Activated CD4-positive, alpha-beta memory T cell treated with anti-CD3 and anti-CD28 coated beads, Interleukin-2, amount 10 ng/mL, durations not matched to agents 7 days and 5 days (primary cell): Measurements from ENCODE around the gene LRRC72. TPM values are rescaled to one million over a fixed set of nuclear protein-coding genes. Genes with fewer than 3 reads are reported as not detected.
"Not testable (repeated sequence)": the region's sequence is repeated elsewhere in the genome, so short reads cannot be mapped to it uniquely, and the experiment has no call there.

ENCODE experiments used
- CTCF ChIA-PET: fragments of 350-600 bp; sonication (Branson Sonifier 250); formaldehyde crosslinking; loops from one replicate; lab custom pipeline; 2021; ENCODE audit warnings: antibody characterized with exemption, inconsistent platforms; lab: Charles Lee
- POLR2A ChIA-PET: fragments of 350-600 bp; sonication (Branson Sonifier 250); formaldehyde crosslinking; loops from one replicate; lab custom pipeline; 2021; ENCODE audit warnings: antibody characterized with exemption; lab: Charles Lee
- DNase-seq: peaks from one replicate; pipeline ENCODE4 v3.0.0-alpha.2; 2020
- H3K27ac Mint-ChIP-seq: one replicate; pipeline ENCODE4 v1.8.0; 2021; ENCODE audit warnings: mild to moderate bottlenecking, mixed read lengths
- H3K27me3 Mint-ChIP-seq: one replicate; pipeline ENCODE4 v1.8.0; 2021; ENCODE audit warnings: mixed read lengths
- H3K36me3 Mint-ChIP-seq: one replicate; pipeline ENCODE4 v1.8.0; 2021; ENCODE audit warnings: low read depth, mixed read lengths
- H3K4me1 Mint-ChIP-seq: one replicate; pipeline ENCODE4 v1.8.0; 2021; ENCODE audit warnings: mixed read lengths
- H3K4me3 Mint-ChIP-seq: one replicate; pipeline ENCODE4 v1.8.0; 2021; ENCODE audit warnings: mild to moderate bottlenecking, mixed read lengths
- H3K9me3 Mint-ChIP-seq: one replicate; pipeline ENCODE4 v1.8.0; 2021; ENCODE audit warnings: mixed read lengths
- total RNA-seq, 2 experiments: library from RNA; stranded (reverse); gene quantifications; one replicate each; pipeline ENCODE4 v1.2.3, GENCODE V29; 2021

The LRRC72 gene
- total RNA-seq, 2 experiments from 2014 or later = not detected

DNA sequence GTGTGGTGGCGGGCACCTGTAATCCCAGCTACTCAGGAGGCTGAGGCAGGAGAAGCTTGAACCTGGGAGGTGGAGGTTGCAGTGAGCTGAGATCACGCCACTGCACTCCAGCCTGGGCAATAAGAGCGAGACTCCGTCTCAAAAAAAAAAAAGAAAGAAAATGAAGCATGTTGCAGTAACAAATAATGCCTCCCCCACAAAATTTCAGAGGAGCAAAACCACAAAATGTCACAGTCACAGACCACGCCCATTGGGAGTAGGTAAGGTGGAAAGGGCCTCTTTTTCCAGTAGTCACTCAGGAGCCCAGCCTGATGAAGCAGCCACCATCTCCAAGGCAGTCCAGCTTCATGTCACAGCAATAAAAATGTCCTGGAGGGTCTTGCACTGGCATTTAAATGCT, 20.2 kb upstream of the LRRC72 start:
- POLR2A ChIA-PET, H3K27me3 Mint-ChIP-seq, H3K27ac Mint-ChIP-seq, H3K9me3 Mint-ChIP-seq, H3K36me3 Mint-ChIP-seq, DNase-seq, H3K4me1 Mint-ChIP-seq, H3K4me3 Mint-ChIP-seq: not testable (repeated sequence)
- CTCF ChIA-PET = interaction anchor here (1.9 kb wide), 1 partner anchor 58 kb away, joined by 8 read pairs; no protein-coding TSS in a partner anchor

DNA sequence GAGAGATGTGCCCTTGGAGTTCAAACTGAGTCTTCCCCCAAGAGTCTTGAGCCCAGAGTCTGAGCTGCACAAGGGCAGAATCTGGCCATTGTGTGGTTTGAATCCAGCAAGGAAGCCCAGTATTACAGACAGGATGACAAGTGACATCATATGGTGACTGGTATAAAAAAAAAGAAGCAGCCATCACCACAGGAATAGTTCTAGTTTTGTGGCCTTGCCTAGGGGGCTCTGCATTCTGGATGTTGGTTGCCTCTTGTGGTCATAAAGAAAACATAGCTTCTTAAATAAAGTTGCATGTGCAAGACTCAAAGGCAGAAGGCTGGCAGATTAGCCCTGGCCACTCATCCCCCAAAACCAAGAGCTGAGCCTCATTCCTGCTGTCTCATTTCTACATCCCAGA, 16.8 kb upstream of the LRRC72 start:
- ChIA-PET CTCF (no interaction called here), POLR2A (no interaction called here)
- H3K4me3 Mint-ChIP-seq = no peak overlapping the region
- DNase-seq = no peak
- no peaks in the 10 kb centered on the region for H3K27me3 Mint-ChIP-seq
- no peaks in the 10 kb centered on the region for H3K36me3 Mint-ChIP-seq
- no peak overlapping the region for H3K27ac Mint-ChIP-seq
- no peaks in the 10 kb centered on the region for H3K4me1 Mint-ChIP-seq
- H3K9me3 Mint-ChIP-seq = no peaks in the 10 kb centered on the region

- no peaks in the 10 kb centered on the region for H3K27me3 Mint-ChIP-seq
- ChIA-PET CTCF (no interaction called here), POLR2A (no interaction called here)
- H3K27ac Mint-ChIP-seq = no peak overlapping the region
- H3K9me3 Mint-ChIP-seq = no peaks in the 10 kb centered on the region
- no peak for DNase-seq
- no peaks in the 10 kb centered on the region for H3K36me3 Mint-ChIP-seq
- no peak overlapping the region for H3K4me3 Mint-ChIP-seq
- H3K4me1 Mint-ChIP-seq = no peaks in the 10 kb centered on the region
Measured at GRCh38 chr7:16511314-16511713, 15.3 kb upstream of the LRRC72 start.

DNA sequence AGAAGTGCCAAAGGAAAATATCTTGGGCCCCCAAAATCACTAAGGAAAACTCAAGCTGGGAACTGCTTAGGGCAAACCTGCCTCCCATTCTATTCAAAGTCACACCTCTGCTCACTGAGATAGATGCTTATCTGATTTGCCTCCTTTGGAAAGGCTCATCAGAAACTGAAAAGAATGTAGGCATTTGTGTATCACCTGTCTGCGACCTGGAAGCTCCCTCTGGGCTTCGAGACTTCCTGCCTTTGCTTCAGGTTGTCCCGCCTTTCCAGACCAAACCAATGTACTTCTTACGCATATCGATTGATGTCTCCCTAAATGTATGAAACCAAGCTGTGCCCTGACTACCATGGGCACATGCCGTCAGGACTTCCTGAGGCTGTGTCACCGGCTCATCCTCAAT, 14.5 kb upstream of the LRRC72 start:
- no peaks in the 10 kb centered on the region for H3K36me3 Mint-ChIP-seq
- no peak overlapping the region for H3K4me3 Mint-ChIP-seq
- H3K27me3 Mint-ChIP-seq = no peaks in the 10 kb centered on the region
- CTCF ChIA-PET = no interaction called here
- no peaks in the 10 kb centered on the region for H3K9me3 Mint-ChIP-seq
- no peak for DNase-seq
- no peak overlapping the region for H3K27ac Mint-ChIP-seq
- POLR2A ChIA-PET = no interaction called here
- H3K4me1 Mint-ChIP-seq = no peaks in the 10 kb centered on the region

GRCh38 chr7:16514271-16514670, 12.4 kb upstream of the LRRC72 start:
- POLR2A ChIA-PET = no interaction called here
- CTCF ChIA-PET = no interaction called here
- no peak for DNase-seq
- H3K27ac Mint-ChIP-seq = no peak overlapping the region
- no peaks in the 10 kb centered on the region for H3K4me1 Mint-ChIP-seq
- no peak overlapping the region for H3K4me3 Mint-ChIP-seq
- no peaks in the 10 kb centered on the region for H3K27me3 Mint-ChIP-seq
- no peaks in the 10 kb centered on the region for H3K9me3 Mint-ChIP-seq
- no peaks in the 10 kb centered on the region for H3K36me3 Mint-ChIP-seq

DNA sequence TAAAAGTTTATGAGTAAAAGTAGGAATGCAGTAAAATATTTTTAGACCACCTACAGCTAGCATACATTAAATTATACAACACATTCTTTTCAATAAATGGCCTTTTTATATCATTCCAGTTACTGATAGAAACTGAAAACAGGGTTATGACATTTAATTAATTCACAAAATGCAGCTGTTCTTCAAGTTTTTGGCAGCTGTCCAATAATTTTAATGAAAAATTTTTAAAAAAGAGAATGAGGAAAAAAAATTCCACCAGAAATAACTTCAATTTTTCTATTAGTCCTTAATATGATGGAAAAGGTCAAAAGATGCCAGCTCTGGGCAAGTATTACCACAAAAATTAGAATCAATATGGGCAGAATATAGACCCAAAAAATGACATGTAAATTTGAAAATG, 11.9 kb upstream of the LRRC72 start:
- no peak overlapping the region for H3K4me3 Mint-ChIP-seq
- H3K4me1 Mint-ChIP-seq = no peaks in the 10 kb centered on the region
- ChIA-PET POLR2A (no interaction called here), CTCF (interaction anchor here (1.0 kb wide), 1 partner anchor 50 kb away, joined by 5 read pairs; no protein-coding TSS in a partner anchor)
- no peak for DNase-seq
- no peaks in the 10 kb centered on the region for H3K9me3 Mint-ChIP-seq
- no peaks in the 10 kb centered on the region for H3K27me3 Mint-ChIP-seq
- H3K27ac Mint-ChIP-seq = no peak overlapping the region
- H3K36me3 Mint-ChIP-seq = no peaks in the 10 kb centered on the region

GRCh38 chr7:16515785-16516685, 10.6 kb upstream of the LRRC72 start:
- POLR2A ChIA-PET = no interaction called here

DNA sequence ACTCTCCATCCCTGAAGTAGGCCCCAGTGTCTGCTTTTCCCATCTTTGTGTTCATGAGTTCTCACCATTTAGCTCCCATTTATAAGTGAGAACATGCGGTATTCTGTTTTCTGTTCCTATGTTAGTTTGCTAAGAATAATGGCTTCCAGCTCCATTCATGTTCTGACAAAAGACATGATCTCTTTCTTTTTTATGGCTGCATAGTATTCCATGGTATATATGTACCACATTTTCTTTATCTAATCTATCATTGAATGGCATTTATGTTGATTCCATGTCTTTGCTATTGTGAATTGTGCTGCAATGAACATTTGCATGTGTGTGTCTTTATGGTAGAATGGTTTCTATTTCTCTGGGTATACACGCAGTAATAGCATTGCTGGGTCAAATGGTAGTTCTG, 6.6 kb upstream of the LRRC72 start:
- POLR2A ChIA-PET, H3K36me3 Mint-ChIP-seq, H3K4me3 Mint-ChIP-seq, H3K4me1 Mint-ChIP-seq, CTCF ChIA-PET, DNase-seq, H3K27ac Mint-ChIP-seq, H3K9me3 Mint-ChIP-seq, H3K27me3 Mint-ChIP-seq: not testable (repeated sequence)

More at GRCh38 chr7:16515785-16516685, 10.6 kb upstream of the LRRC72 start:
- DNase-seq = no peak
- Mint-ChIP-seq H3K9me3 (peaks cover 2% of the 10 kb centered on the region), H3K27me3 (no peaks in the 10 kb centered on the region), H3K36me3 (no peaks in the 10 kb centered on the region), H3K27ac (no peak overlapping the region), H3K4me1 (no peaks in the 10 kb centered on the region), H3K4me3 (no peak overlapping the region)
- CTCF ChIA-PET = interaction anchor here (1.0 kb wide), 1 partner anchor 49 kb away, joined by 5 read pairs; no protein-coding TSS in a partner anchor

GRCh38 chr7:16524332-16524731, 2.3 kb upstream of the LRRC72 start:
- ChIA-PET POLR2A (no interaction called here), CTCF (no interaction called here)
- Mint-ChIP-seq H3K4me3 (no peak overlapping the region), H3K27ac (no peak overlapping the region), H3K4me1 (no peaks in the 10 kb centered on the region), H3K9me3 (peaks cover 2% of the 10 kb centered on the region), H3K27me3 (no peaks in the 10 kb centered on the region), H3K36me3 (no peaks in the 10 kb centered on the region)
- DNase-seq = no peak

DNA sequence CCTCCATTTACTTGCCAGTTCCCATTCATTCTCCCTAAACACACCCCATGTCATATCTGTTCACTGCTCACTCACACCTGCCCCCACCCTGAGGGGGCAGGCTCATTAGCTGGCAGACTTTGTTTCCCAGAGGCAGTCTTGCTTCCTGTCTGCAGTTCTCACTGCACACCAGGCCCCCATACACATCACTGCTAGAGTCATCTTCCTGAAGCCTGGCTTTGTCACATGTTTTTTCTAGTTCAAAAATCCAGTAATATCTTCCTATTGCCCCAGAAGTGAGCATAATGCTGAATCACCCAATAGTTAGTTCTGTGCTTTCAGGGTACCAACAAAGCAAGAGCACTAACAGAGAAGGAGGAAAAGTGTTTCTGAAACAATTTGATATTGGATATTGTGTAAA, 1.9 kb downstream of the LRRC72 start:
- ChIA-PET POLR2A (no interaction called here), CTCF (no interaction called here)
- Mint-ChIP-seq H3K27me3 (no peaks in the 10 kb centered on the region), H3K9me3 (no peaks in the 10 kb centered on the region), H3K4me3 (no peak overlapping the region), H3K4me1 (no peaks in the 10 kb centered on the region), H3K36me3 (no peaks in the 10 kb centered on the region), H3K27ac (no peak overlapping the region)
- no peak for DNase-seq

- Mint-ChIP-seq H3K36me3 (no peaks in the 10 kb centered on the region), H3K9me3 (no peaks in the 10 kb centered on the region), H3K4me3 (no peak overlapping the region), H3K4me1 (no peaks in the 10 kb centered on the region), H3K27me3 (no peaks in the 10 kb centered on the region), H3K27ac (no peak overlapping the region)
- CTCF ChIA-PET = no interaction called here
- DNase-seq = no peak
- POLR2A ChIA-PET = no interaction called here
Measured at GRCh38 chr7:16529697-16530096, 3.1 kb downstream of the LRRC72 start.

- H3K9me3 Mint-ChIP-seq = no peaks in the 10 kb centered on the region
- CTCF ChIA-PET = interaction anchor here (1.1 kb wide), 1 partner anchor 11 kb away, joined by 3 read pairs; no protein-coding TSS in a partner anchor
- POLR2A ChIA-PET = no interaction called here
- H3K4me3 Mint-ChIP-seq = no peak overlapping the region
- H3K27me3 Mint-ChIP-seq = no peaks in the 10 kb centered on the region
- H3K36me3 Mint-ChIP-seq = no peaks in the 10 kb centered on the region
- H3K4me1 Mint-ChIP-seq = no peaks in the 10 kb centered on the region
- H3K27ac Mint-ChIP-seq = no peak overlapping the region
- no peak for DNase-seq
Measured at GRCh38 chr7:16531707-16532106, 5.1 kb downstream of the LRRC72 start.

DNA sequence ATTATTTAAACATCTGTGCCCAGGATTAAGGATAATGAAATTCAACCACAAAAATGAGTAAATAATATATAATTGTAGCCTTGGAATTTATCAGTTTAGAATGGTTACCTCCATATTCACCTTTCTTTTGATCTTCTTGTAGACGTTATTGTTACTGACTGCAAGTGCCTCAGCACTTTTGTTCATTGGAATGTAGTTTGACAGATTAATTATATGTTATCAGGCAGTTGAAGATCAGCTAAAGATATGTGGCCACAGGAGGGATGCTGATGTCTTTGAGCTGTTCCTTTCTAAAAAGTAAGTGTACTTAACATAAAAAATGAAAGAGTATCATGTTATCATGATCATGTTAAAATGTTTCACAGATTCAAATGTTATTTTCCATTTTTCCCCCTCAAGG, 5.6 kb downstream of the LRRC72 start:
- Mint-ChIP-seq H3K4me3 (no peak overlapping the region), H3K4me1 (no peaks in the 10 kb centered on the region), H3K27me3 (no peaks in the 10 kb centered on the region), H3K36me3 (no peaks in the 10 kb centered on the region), H3K27ac (no peak overlapping the region), H3K9me3 (no peaks in the 10 kb centered on the region)
- CTCF ChIA-PET = no interaction called here
- DNase-seq = no peak
- POLR2A ChIA-PET = no interaction called here

DNA sequence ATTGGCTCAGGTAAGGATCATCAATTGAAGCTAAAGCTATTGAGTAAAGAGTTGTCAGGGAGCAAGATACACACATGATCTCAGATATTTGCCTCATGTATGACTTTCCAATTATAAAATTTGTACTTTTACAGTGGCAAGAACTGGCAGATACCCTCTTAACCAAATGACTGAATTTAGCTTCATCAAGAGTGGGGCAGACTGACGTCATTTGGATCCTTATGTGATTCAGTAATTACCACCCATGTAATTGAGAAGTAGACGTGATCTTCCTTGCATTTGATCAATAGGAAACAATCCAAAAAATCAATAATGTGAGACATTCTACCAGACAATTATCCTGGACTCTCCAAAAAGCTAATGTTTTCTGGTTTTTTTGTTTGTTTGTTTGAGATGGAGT, 8.9 kb downstream of the LRRC72 start:
- Mint-ChIP-seq H3K27me3 (no peaks in the 10 kb centered on the region), H3K36me3 (no peaks in the 10 kb centered on the region), H3K4me1 (no peaks in the 10 kb centered on the region), H3K9me3 (no peaks in the 10 kb centered on the region), H3K4me3 (no peak overlapping the region), H3K27ac (no peak overlapping the region)
- CTCF ChIA-PET = interaction anchor here (1.4 kb wide), 1 partner anchor 29 kb away, joined by 5 read pairs; no protein-coding TSS in a partner anchor
- no peak for DNase-seq
- POLR2A ChIA-PET = no interaction called here
